Ovary (tissue), 3 donors: ENCODE results near the gene TM9SF1.

Experiments used
- CTCF ChIP-seq, 3 donors: fragments of 450-650 bp in 2 of 3; fragments of 200-600 bp in 1 of 3; IDR thresholded peaks; one replicate each; pipeline versions ENCODE4 v1.5.1 to v1.8.0; 2016 to 2022; ENCODE audit warnings: antibody characterized with exemption in 3 of 3, mild to moderate bottlenecking in 1 of 3
- EP300 ChIP-seq: sonication (generic); formaldehyde crosslinking; IDR thresholded peaks from one replicate; pipeline ENCODE4 v1.6.1; 2017; ENCODE audit warnings: antibody characterized with exemption
- donor health status: DM: no; HTN: no; CAD: no.

- no peak for TF ChIP-seq EP300
- no peak for TF ChIP-seq CTCF (IDR thresholded peaks at IDR 0.05)
Observed at GRCh38 chr14:24204163-24205146, 9.2 kb upstream of the TM9SF1 start.
